A673 (cell line): ENCODE results near the gene TFR2. TPM values are rescaled to one million over a fixed set of nuclear protein-coding genes. Genes with fewer than 3 reads are reported as not detected.
A peak's percentile ranks its signal among the peaks of the same experiment; 100 is the strongest.

Experiments used
- BruUV-seq: library from RNA; stranded (reverse); fragments of 400-500 nt; replicated peaks from 2 replicates; lab custom pipeline; 2021; lab: Mats Ljungman, UMichigan
- CTCF ChIA-PET: fragments of 300-600 bp; sonication (Branson Sonifier 250); formaldehyde crosslinking; loops from one replicate; lab custom pipeline; 2022; ENCODE audit warnings: antibody characterized with exemption; lab: Charles Lee
- POLR2A ChIA-PET: fragments of 300-600 bp; sonication (Branson Sonifier 250); formaldehyde crosslinking; loops from one replicate; lab custom pipeline; 2022; ENCODE audit warnings: antibody characterized with exemption; ENCODE audit not compliant: low non-redundant PET; lab: Charles Lee
- DNase-seq: peaks from one replicate; pipeline ENCODE4 v3.0.0-alpha.2; 2015; ENCODE audit warnings: low spot score
- H3K27ac ChIP-seq: fragments of 200-600 bp; sonication (generic); 2 replicates; pipeline ENCODE4 v1.5.1; 2016; ENCODE audit warnings: mixed run types, low read depth, mild to moderate bottlenecking, mixed read lengths, antibody characterized with exemption, low read length; ENCODE audit not compliant: poor library complexity, severe bottlenecking
- H3K27me3 ChIP-seq: fragments of 200-600 bp; sonication (generic); replicated peaks from 2 replicates; pipeline ENCODE4 v1.6.1; 2017; ENCODE audit warnings: mixed run types, low read depth, mild to moderate bottlenecking, mixed read lengths, antibody characterized with exemption, low read length; ENCODE audit not compliant: insufficient read depth, poor library complexity
- H3K36me3 ChIP-seq: fragments of 200-600 bp; sonication (generic); 2 replicates; pipeline ENCODE4 v1.6.1; 2016; ENCODE audit warnings: mixed run types, mild to moderate bottlenecking, mixed read lengths, antibody characterized with exemption, low read length; ENCODE audit not compliant: insufficient read depth, poor library complexity, severe bottlenecking
- H3K4me1 ChIP-seq: fragments of 200-600 bp; sonication (generic); 2 replicates; pipeline ENCODE4 v1.6.1; 2017; ENCODE audit warnings: mixed run types, mild to moderate bottlenecking, mixed read lengths, antibody characterized with exemption, low read length; ENCODE audit not compliant: insufficient read depth, poor library complexity, severe bottlenecking
- H3K4me3 ChIP-seq: fragments of 200-600 bp; sonication (generic); 2 replicates; pipeline ENCODE4 v1.5.1; 2016; ENCODE audit warnings: low read depth, mixed run types, mild to moderate bottlenecking, mixed read lengths, low read length; ENCODE audit not compliant: poor library complexity, severe bottlenecking
- H3K9me3 ChIP-seq: fragments of 200-600 bp; sonication (generic); 2 replicates; pipeline ENCODE4 v1.6.1; 2016; ENCODE audit warnings: mixed run types, low read depth, mild to moderate bottlenecking, mixed read lengths, antibody characterized with exemption, low read length; ENCODE audit not compliant: poor library complexity, severe bottlenecking
- CTCF ChIP-seq: fragments of 300-800, 200-600 bp; sonication (generic); conservative IDR thresholded peaks from 2 replicates; pipeline ENCODE4 v1.5.1; 2017; ENCODE audit warnings: low read depth, mild to moderate bottlenecking, antibody characterized with exemption, low read length, moderate library complexity, mixed read lengths
- EZH2 ChIP-seq: fragments of 200-600 bp; sonication (generic); IDR thresholded peaks from 2 replicates; pipeline ENCODE4 v1.6.1; 2017; ENCODE audit warnings: borderline replicate concordance, low read depth, mild to moderate bottlenecking, mixed read lengths, antibody characterized with exemption, low read length; ENCODE audit not compliant: poor library complexity, severe bottlenecking
- intact Hi-C: fragments of 100-400 bp; cut with micrococcal nuclease; formaldehyde crosslinking; loops from one replicate; pipeline ENCODE4 v1.10.0; 2022; ENCODE audit not compliant: unreplicated experiment
- total RNA-seq: library from RNA; stranded (reverse); gene quantifications from 2 replicates; pipeline ENCODE4 v1.2.3, GENCODE V29; 2021

TFR2 gene
- total RNA-seq, 1 experiment from 2014 or later: 2.0 TPM

GRCh38 chr7:100604028-100604975 lies 37.0 kb downstream of the TFR2 start:
- Histone ChIP-seq H3K36me3 (peaks cover 3% of the 10 kb centered on the region), H3K4me3 (peak overlapping the region; percentile 69), H3K9me3 (no peaks in the 10 kb centered on the region), H3K4me1 (peaks cover 13% of the 10 kb centered on the region), H3K27me3 (no peaks in the 10 kb centered on the region), H3K27ac (peak overlapping the region; percentile 62)
- BruUV-seq: no TSS peak
- CTCF ChIA-PET: no interaction called here
- TF ChIP-seq EZH2: no peak
- peak; percentile 54 for TF ChIP-seq CTCF
- intact Hi-C loops: loop anchor here (5.0 kb wide), 1 partner anchor 88 kb away; the partner anchor contains the start of gene GIGYF1
- DNase-seq: peak; percentile 64
- POLR2A ChIA-PET: interaction anchor here (0.9 kb wide), 1 partner anchor 18 kb away, joined by 3 read pairs; the partner anchor contains the start of gene FBXO24

- TF ChIP-seq EZH2 (no peak), CTCF (no peak)
- Histone ChIP-seq H3K9me3 (no peaks in the 10 kb centered on the region), H3K27me3 (no peaks in the 10 kb centered on the region), H3K4me3 (peak overlapping the region; percentile 69), H3K4me1 (peaks cover 13% of the 10 kb centered on the region), H3K36me3 (peaks cover 3% of the 10 kb centered on the region), H3K27ac (peak overlapping the region; percentile 56)
- BruUV-seq: no TSS peak
- POLR2A ChIA-PET: interaction anchor here (0.9 kb wide), 1 partner anchor 17 kb away, joined by 3 read pairs; the partner anchor contains the start of gene FBXO24
- intact Hi-C loops: loop anchor here (5.0 kb wide), 1 partner anchor 89 kb away; the partner anchor contains the start of gene GIGYF1
- DNase-seq: peak; percentile 52
- CTCF ChIA-PET: no interaction called here
Observed at GRCh38 chr7:100603726-100604027, 37.7 kb downstream of the TFR2 start.

- Histone ChIP-seq H3K27me3 (no peaks in the 10 kb centered on the region), H3K4me3 (peak overlapping the region; percentile 69), H3K27ac (peak overlapping the region; percentile 56), H3K4me1 (peaks cover 13% of the 10 kb centered on the region), H3K9me3 (no peaks in the 10 kb centered on the region), H3K36me3 (peaks cover 3% of the 10 kb centered on the region)
- TF ChIP-seq CTCF (no peak), EZH2 (no peak)
- intact Hi-C loops: loop anchor here (5.0 kb wide), 1 partner anchor 89 kb away; the partner anchor contains the start of gene GIGYF1
- POLR2A ChIA-PET: interaction anchor here (0.6 to 0.9 kb wide), 3 partner anchors 17 to 331 kb away, joined by 3 to 23 read pairs (median 3); partner anchors contain the start of gene FBXO24
- BruUV-seq: no TSS peak
- peak; percentile 80 for DNase-seq
- CTCF ChIA-PET: interaction anchor here (0.6 kb wide), 1 partner anchor 102 kb away, joined by 10 read pairs; no protein-coding TSS in a partner anchor
Observed at GRCh38 chr7:100602889-100603725, 38.2 kb downstream of the TFR2 start.
